ENCODE data around the gene ACTR6. TPM values are rescaled to one million over a fixed set of nuclear protein-coding genes. Genes with fewer than 3 reads are reported as not detected.
A peak's percentile ranks its signal among the peaks of the same experiment; 100 is the strongest.
"Not testable (repeated sequence)": the region's sequence is repeated elsewhere in the genome, so short reads cannot be mapped to it uniquely, and the experiment has no call there.

Gene ACTR6
- total RNA-seq, 4 donors from 2014 or later = 14.2 to 21.0 (median 16.5) TPM

DNA sequence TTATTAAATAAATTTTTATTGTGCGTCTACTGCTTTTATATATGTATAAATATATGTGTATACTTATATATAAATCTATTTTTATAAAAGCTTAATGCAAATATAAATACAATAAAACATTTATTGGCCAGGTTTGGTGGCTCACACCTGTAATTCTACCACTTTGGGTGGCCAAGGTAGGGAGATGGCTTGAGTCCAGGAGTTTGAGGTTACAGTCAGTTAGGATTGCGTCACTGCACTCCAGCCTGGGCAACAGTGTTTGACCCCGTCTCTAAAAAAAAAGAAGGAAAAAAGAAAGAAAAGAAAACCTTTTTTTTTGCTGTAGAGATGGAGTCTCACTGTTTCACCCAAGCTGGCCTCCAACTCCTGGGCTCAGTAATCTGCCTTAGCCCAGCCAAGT lies 20.9 kb downstream of the ACTR6 start:
- WGBS, 2 donors = 80 to 92% methylated on average over 3 of the region's 3 CpGs
- TF ChIP-seq POLR2A (IDR thresholded peaks at IDR 0.05) = no peak
- TF ChIP-seq, protein P1, sequence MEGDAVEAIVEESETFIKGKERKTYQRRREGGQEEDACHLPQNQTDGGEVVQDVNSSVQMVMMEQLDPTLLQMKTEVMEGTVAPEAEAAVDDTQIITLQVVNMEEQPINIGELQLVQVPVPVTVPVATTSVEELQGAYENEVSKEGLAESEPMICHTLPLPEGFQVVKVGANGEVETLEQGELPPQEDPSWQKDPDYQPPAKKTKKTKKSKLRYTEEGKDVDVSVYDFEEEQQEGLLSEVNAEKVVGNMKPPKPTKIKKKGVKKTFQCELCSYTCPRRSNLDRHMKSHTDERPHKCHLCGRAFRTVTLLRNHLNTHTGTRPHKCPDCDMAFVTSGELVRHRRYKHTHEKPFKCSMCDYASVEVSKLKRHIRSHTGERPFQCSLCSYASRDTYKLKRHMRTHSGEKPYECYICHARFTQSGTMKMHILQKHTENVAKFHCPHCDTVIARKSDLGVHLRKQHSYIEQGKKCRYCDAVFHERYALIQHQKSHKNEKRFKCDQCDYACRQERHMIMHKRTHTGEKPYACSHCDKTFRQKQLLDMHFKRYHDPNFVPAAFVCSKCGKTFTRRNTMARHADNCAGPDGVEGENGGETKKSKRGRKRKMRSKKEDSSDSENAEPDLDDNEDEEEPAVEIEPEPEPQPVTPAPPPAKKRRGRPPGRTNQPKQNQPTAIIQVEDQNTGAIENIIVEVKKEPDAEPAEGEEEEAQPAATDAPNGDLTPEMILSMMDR (IDR thresholded peaks at IDR 0.05) = no peak
- no peaks in the 10 kb centered on the region for H3K4me1 ChIP-seq
- intact Hi-C loops (cut with DNase I) = no loop called here
- no peak for DNase-seq
- no peak overlapping the region for H3K4me3 ChIP-seq
- H3K9me3 ChIP-seq = no peaks in the 10 kb centered on the region
- no peak overlapping the region for H3K27ac ChIP-seq
- peaks cover 0 to 93% (median 17%) of the 10 kb centered on the region in 3 donors for H3K36me3 ChIP-seq
- H3K27me3 ChIP-seq = no peaks in the 10 kb centered on the region

DNA sequence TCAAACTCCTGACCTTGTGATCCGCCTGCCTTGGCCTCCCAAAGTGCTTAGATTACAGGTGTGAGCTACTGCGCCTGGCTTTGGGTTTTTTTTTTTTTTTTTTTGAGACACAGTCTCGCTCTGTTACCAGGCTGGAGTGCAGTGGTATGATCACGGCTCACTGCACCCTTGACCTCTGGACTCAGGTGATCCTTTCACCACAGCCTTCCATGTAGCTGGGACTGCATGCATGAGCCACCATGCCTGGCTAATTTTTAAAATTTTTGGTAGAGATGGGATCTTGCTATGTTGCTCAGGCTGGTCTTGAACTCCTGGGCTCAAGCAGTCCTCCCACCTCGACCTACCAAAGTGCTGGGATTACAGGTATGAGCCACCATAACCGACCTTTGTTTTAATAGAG lies 21.6 kb downstream of the ACTR6 start:
- H3K4me1 ChIP-seq; H3K9me3 ChIP-seq; DNase-seq; H3K27ac ChIP-seq; H3K27me3 ChIP-seq; H3K4me3 ChIP-seq; intact Hi-C loops (cut with DNase I): not testable (repeated sequence)
- 92 to 98% methylated on average over 5 to 6 of the region's 6 CpGs for WGBS, 2 donors
- peaks cover 0 to 90% (median 17%) of the 10 kb centered on the region in 3 donors for H3K36me3 ChIP-seq

DNA sequence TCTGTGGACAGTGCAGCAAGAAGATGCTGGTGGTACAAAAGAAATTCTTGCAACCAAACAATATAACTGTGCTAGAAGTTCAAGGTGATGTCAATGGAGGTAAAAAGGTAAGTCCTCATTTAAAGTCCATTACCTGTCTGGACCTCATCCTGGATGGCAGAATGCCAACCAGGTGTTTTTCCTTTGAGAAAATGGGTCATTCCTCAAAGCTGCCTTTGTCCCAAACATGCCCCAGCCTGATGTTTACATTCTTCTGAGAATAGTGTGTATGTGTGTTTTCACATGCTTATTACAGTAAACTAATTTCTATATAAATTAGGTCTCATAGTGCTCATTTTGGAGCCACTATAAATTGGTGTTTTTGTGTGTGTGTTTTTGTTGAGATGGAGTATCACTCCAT lies 24.9 kb downstream of the ACTR6 start:
- Histone ChIP-seq H3K36me3 (peaks cover 0 to 57% (median 16%) of the 10 kb centered on the region in 3 donors), H3K4me1 (peaks cover 0 to 17% (median 3%) of the 10 kb centered on the region in 3 donors), H3K27me3 (no peaks in the 10 kb centered on the region), H3K4me3 (no peak overlapping the region), H3K9me3 (no peaks in the 10 kb centered on the region), H3K27ac (no peak overlapping the region)
- intact Hi-C loops (cut with DNase I) = no loop called here
- no peak for TF ChIP-seq POLR2A (IDR thresholded peaks at IDR 0.05)
- TF ChIP-seq, protein P1 (IDR thresholded peaks at IDR 0.05) = no peak
- no peak for DNase-seq

DNA sequence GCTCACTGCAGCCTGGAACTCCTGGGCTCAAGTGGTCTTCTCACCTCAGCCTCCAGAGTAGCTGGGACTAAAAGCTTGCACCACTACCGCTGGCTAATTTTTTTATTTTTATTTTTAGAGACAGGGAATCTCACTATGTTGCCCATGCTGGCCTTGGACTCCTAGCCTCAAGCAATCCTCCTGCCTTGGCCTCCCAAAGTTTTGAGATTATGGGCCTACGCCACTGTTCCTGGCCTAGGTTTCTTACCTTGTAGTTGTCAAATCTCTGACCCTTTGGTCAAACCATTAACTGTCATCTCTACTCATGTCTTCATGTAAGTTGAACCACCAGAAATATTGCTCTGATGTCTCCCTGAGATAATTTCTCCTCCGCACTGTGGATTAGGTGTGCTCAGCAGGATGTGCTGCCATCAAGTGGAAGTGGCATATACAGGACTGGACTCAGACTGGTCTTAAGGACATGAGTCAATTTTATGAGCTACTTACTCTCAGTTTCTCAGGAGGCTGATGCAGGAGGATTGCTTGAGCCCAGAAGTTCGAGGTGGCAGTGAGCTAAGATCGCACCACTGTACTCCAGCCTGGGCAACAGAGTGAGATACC lies 28.5 kb downstream of the ACTR6 start:
- peaks cover 0 to 37% (median 3%) of the 10 kb centered on the region in 3 donors for H3K4me1 ChIP-seq
- peaks cover 0 to 20% (median 5%) of the 10 kb centered on the region in 3 donors for H3K36me3 ChIP-seq
- DNase-seq = no peak
- peak overlapping the region in 3 of 4 donors; percentile 58 to 68 (median 67) for H3K27ac ChIP-seq
- H3K27me3 ChIP-seq = no peaks in the 10 kb centered on the region
- TF ChIP-seq POLR2A (IDR thresholded peaks at IDR 0.05) = no peak
- TF ChIP-seq, protein P1 (IDR thresholded peaks at IDR 0.05) = peak in 3 of 6 experiments; percentile 13 to 50 (median 39)
- 77 to 85% methylated on average over 4 to 5 of the region's 5 CpGs for WGBS, 2 donors
- intact Hi-C loops (cut with DNase I) = no loop called here
- no peaks in the 10 kb centered on the region for H3K9me3 ChIP-seq
- no peak overlapping the region for H3K4me3 ChIP-seq

DNA sequence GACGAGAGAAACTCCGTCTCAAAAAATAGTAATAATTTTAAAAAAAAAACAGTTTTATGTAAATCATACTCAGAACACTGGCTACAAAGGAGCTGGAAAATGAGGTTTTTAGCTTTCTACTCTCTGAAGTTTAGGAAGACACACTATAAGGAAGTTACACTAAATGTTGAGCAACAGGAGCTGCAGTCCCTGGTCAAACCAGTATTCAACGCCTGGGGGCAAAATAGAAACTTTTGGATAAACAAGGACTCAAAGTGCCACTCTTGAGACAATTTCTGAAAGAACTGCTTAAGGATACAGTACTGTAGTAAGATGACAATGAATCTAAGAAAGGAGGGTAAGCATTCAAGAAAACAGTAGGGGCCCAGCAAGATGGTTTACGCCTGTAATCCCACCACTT lies 29.3 kb downstream of the ACTR6 start:
- Histone ChIP-seq H3K27ac (peak overlapping the region in 3 of 4 donors; percentile 58 to 68 (median 67)), H3K4me3 (no peak overlapping the region), H3K27me3 (no peaks in the 10 kb centered on the region), H3K36me3 (peaks cover 0 to 13% (median 5%) of the 10 kb centered on the region in 3 donors), H3K4me1 (peaks cover 0 to 44% (median 3%) of the 10 kb centered on the region in 3 donors), H3K9me3 (no peaks in the 10 kb centered on the region)
- DNase-seq = no peak
- TF ChIP-seq POLR2A (IDR thresholded peaks at IDR 0.05) = no peak
- TF ChIP-seq, protein P1 (IDR thresholded peaks at IDR 0.05) = no peak
- 28 to 56% methylated on average over 4 of the region's 4 CpGs for WGBS, 2 donors
- intact Hi-C loops (cut with DNase I) = no loop called here

DNA sequence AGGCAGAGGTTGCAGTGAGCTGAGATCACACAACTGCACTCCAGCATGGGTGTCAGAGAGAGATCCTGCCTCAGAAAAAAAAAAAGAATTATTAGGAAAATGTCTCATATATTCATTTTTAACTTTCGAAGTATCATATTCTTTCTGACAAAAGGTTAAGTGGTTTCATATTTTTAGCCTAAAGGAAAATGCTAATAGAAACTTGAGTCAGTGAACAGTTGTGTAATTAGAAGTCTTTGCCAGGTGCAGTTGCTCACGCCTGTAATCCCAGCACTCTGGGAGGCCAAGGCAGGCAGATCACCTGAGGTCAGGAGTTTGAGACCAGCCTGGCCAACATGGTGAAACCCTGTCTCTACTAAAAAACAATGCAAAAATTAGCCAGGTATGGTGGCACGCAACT lies 31.3 kb downstream of the ACTR6 start:
- H3K9me3 ChIP-seq; H3K4me3 ChIP-seq; H3K27ac ChIP-seq; H3K27me3 ChIP-seq; intact Hi-C loops (cut with DNase I); DNase-seq; H3K36me3 ChIP-seq: not testable (repeated sequence)
- peaks cover 0 to 46% (median 3%) of the 10 kb centered on the region in 3 donors for H3K4me1 ChIP-seq
- WGBS, 2 donors = 34 to 42% methylated on average over 3 of the region's 3 CpGs
